Fibroblast of gingiva (primary cell): ENCODE results near the gene DHDDS.
A peak's percentile ranks its signal among the peaks of the same experiment; 100 is the strongest.
"Not testable (repeated sequence)": the region's sequence is repeated elsewhere in the genome, so short reads cannot be mapped to it uniquely, and the experiment has no call there.

Experiments
- DNase-seq: peaks from one replicate; pipeline ENCODE4 v3.0.0-alpha.2; 2011; ENCODE audit warnings: low read depth

DHDDS gene, protein sequence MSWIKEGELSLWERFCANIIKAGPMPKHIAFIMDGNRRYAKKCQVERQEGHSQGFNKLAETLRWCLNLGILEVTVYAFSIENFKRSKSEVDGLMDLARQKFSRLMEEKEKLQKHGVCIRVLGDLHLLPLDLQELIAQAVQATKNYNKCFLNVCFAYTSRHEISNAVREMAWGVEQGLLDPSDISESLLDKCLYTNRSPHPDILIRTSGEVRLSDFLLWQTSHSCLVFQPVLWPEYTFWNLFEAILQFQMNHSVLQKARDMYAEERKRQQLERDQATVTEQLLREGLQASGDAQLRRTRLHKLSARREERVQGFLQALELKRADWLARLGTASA

DNA sequence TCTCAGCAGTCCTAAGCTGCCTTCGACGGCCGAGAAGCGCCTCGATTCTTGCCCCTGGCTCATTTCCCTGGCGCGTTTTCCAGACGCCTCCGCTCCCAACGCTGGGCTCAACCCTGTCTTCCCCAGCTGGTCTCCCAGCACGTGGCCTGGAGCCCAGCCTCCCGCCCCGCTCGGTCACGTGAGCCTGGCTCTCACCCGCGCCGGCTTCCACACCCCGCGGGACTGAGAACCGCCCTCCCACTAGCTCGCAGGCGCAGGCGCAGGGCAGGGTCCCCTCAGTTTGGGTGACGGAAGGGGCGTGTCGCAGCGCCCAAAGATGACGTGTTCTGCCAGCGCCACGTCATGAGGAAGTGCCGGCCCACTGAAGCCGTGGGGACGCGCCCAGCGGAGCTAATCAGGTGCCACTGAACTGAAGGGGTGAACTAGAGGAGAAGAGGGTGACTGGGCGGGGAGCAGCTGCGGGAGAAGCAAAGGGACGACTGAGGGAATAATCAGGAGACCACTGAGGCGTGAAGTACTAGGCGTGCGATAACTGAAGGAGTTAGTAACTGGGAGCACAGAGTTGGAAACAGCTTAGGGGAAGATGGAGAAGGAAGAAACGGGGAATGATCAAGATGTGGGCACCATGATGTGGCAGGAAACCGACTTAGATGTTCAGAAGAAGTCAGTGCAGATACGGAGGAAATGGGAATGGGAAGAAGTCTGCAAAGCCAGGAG, at the start of gene DHDDS:
Gene DHDDS (plus strand): TSS at position 343 of the 717 bp plus-strand sequence. CDS start 625 bp downstream, outside the sequence.
- peak; percentile 98 for DNase-seq

DNA sequence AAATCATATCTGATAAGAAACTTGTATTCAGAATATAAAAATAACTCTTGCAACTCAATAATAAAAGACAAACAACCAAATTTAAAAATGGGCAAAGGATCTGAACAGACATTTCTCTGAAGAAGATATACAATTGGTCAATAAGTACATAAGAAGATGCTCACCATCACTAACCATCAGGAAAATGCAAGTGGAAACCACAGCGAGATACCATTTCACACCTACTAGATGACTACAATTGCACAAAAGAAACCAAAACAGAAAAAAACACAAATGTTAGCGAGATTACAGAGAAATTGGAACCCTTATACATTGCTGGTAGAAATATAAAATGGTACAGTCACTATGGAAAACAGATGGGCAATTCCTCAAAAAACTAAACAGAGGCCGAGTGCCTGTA, 48.0 kb upstream of the DHDDS start:
- no peak for DNase-seq

DNA sequence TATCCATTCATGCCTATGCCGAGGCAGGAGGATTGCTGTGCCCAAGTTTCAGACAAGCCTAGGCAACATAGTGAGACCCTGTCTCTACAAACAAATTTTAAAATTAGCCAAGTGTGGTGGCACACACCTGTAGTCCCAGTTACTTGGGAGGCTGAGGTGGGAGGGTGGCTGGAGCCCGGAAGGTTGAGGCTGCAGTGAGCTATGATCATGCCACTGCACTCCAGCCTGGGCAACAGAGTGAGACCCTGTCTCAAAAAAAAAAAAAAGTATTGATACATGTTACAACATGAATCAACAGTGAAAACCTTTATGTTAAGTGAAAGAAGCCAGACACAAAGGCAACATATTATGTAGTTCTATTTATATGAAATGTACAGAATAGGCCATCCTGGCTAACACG, 47.1 kb upstream of the DHDDS start:
- not testable (repeated sequence) for DNase-seq

DNA sequence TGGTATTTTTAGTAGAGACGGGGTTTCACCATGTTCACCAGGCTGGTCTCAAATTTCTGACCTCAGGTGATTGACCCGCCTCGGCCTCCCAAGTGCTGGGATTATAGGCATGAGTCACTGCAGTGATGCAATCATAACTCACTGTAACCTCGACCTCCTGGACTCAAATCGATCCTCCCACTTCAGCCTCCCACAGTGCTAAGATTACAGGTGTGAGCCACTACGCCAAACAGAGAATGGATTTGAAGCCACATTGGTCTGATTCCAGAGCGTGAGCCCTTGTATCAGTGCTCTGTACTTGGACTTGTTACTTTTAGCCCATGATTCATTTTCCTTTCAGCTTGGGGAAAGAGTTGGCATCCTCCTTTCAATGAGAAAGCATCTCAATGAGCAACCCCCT, 44.7 kb upstream of the DHDDS start:
- no peak for DNase-seq

DNA sequence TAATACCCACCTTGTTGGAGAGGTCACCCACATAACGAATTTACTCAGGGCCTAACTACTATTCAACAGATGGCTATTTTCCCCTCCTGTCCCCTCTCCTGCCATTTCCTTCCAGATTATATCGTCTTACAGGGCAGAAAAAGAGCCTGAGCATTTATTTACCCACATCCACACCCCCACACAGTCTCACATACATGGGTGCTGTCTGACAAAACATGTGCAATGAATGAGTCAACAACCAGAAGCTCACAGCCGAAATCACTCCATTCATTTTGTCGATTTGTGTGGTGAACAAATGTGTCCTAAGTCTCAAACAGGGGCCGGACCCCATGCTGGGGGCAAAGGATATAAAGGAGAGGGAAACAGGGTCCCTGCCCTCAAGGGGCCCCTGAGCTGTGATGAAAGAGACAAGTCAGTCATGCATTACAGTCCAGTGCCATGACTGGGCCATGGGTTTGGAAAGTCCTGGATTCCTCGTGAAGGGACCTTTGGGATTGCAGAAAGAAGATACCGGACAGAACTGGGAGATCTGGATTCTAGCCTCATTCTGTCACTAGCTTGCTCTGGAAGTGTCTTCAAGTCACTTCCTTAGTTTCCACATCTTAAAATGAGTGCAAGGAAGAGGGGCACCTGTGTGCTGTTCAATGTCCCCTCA, 43.2 kb upstream of the DHDDS start:
- no peak for DNase-seq

DNA sequence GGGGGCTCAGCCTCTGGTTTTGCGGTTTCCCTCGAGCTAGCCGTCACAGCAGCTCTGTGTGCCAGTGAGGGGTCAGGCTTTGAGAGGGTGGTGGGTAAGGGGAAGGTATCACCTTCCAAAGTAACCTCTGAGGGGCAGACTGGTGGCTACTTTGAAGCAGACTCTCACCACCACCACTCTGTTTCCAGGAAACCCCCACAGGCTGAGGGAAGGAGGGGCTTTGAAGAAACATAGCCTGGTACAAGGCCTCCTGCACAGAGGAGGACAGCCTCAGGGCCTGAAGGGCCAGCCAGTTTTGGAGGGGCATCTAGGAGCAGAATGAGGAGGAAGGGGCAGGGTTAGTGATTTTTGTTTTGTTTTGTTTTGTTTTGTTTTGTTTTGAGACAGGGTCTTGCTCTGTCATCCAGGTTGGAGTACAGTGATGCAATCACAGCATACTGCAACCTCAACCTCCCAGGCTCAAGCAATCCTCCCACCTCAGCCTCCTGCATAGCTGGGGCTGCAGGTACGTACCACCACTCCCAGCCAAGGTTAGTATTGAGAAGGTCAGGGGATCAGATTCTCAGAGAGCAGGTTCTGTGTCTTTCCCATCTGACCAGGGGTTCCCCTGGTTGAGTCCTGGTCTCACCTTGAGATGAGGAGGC, 42.4 kb upstream of the DHDDS start:
- no peak for DNase-seq

DNA sequence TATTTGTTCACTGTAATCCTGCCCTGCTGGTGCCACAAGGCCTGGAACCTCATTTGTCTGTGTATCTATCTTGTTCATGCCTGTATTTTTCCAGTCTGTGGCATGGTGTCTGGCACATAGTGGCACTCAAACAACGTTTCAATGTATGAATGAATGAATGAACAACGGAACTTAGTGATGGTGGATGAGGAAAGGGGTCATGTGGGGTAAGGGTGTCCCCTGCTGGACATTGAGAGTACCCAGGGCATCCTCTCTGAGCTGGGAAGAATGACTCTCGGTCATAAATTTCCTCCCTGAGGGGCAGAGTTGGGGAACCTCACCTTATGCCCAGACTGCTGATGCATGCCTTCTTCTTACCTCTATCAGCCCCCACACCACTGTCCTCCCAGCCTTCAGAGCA, 40.7 kb upstream of the DHDDS start:
- peak; percentile 36 for DNase-seq

DNA sequence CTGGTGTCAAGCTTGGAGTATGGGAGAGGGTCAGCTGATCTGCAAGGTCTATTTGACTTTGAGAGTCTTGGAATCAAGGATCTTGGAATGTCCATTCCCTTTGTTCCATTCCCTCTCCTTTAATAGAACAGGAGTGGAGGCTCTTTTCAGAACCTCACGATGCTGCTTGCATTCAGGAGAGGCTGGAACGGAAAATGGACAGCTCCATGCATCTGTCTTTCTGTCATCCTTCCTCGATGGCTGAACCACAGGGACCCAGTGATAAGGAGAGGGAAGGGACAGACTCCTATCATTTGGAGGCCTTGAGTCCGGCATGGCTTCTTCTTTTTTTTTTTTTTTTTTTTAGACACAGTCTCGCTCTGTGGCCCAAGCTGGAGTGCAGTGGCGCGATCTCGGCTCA, 36.4 kb upstream of the DHDDS start:
- DNase-seq: no peak

DNA sequence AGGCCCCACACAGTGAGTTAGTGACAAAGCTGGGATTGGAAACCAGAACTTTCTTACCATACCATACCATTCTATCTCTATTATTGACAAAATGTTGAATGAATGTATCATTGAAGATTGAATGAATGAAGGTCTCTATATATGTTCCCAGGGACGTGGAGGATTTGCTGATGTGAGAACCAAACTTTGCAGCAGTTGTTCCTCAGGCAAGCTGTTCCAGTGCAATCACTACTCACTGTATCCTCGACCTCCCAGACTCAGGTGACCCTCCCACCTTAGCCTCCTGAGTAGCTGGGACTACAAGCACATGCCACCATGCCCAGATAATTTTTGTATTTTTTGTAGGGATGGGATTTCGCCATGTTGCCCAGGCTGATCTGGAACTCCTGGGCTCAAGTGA, 33.1 kb upstream of the DHDDS start:
- DNase-seq: no peak

DNA sequence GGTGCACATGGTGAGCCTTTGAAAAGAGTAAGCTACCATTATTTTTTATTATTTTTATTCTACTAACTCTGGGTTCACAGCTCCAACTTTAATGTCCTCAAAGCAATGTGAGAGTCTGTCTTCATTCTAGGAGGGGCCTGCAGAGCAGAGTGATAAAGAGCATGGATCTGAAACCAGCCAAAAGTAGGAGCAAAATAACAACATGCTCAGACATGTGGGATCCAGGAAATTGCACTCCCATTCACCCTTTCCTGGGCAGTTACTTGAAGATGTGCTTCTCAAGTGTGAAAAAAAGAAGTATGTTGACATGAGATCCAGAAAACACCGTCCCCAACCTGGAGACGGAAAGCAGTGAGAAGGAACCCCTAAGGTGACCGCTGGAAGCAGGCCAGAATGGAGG, 30.2 kb upstream of the DHDDS start:
- no peak for DNase-seq

DNA sequence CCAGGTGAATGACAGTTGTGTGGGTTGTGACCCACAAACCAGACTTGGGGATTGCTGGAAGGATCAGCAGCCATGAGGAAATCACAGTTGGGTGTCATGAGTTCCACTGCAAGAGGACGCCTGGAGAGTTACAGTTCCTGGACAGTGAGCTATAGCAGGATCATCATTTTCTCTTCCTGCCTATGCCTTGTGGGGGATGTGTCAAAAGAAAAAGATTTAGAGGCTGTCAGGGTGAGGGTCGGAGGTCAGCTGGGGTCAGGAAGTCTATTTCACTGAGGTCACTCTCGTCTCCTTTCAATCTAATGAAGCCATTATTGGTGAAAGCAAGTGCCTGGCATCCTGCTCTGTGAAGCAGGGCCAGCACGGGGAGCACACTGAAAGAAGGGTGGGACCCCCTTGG, 28.5 kb upstream of the DHDDS start:
- no peak for DNase-seq

DNA sequence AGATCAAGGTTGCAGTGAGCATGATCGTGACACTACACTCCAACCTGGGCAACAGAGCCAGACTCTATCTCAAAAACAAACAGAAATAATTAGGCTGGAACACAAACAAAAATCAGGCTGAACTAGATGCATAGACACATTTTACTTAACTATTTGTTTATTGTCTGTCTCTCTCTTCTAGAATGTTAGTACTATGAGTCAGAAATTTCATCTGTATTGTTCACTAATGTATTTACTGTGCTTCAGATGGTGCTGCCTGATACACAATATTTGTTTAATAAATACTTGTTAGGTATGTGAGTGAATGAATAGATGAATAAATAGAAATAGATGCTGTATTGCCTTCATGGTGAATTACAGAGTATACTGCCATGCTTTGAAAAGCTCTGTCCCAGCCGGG, 27.5 kb upstream of the DHDDS start:
- DNase-seq: no peak

DNA sequence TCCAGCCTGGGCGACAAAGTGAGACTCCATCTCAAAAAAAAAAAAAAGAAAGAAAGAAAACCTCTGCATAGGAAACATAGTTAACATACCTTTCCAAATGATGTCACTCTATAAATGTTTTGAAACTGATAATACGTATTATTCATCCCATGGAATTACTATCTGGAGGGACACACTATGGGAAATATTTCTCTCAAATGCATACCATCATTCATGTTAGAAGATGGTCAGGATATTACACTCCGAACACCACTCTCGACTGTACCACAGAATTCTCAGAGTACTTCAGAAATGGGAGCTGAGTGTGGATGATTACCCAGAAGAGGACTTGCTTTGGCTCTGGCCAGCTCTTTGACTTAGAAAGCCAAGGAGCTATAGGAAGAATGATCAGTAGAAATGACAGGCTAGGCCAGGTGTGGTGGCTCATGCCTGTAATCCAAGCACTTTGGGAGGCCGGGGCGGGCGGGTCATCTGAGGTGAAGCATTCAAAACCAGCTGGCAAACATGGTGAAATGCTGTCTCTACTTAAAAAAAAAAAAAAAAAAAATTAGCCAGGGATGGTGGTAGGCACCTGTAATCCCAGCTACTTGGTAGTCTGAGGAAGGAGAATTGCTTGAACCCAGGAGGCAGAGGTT, 26.7 kb upstream of the DHDDS start:
- DNase-seq: no peak

DNA sequence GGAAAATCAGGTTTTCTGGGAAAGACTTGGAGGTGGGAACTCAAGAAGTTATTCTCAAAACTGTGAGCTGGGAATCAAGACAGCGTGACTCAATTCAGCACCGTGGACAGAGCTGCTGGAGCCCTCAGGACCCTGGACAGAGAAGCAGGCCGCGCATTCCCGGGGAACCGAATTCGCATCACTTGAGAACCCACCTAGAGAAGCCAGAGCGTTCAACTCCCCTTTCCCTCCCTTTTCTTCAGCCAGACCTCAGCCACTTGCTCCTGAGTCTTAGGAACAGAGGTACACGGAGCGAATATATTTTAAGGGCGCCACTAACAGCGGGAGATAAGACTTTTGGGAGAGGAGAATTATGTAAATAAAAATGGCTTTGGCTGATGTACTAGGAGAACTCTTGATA, 23.5 kb upstream of the DHDDS start:
- peak; percentile 51 for DNase-seq

DNA sequence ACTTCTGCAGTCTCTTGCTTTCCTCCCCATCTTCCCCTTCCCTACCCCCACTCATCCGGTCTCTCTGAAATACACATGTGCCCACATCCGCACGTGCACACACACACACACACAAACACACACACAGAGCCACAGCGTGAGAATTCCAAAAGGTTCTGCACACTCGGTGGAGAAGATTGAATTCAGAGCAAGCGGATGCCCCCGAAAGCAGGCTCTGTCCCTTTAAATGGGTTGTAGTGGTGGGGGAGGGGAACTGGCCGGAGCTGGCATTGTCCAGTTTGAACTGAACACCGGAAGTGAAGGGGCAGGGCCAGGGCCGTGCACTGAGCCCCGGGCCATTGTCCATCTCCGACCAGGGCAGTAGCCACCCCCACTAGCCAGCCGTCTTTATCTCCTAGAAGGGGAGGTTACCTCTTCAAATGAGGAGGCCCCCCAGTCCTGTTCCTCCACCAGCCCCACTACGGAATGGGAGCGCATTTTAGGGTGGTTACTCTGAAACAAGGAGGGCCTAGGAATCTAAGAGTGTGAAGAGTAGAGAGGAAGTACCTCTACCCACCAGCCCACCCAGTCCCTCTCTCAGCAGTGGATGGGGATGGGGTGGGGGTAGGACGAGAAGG, 22.8 kb upstream of the DHDDS start:
- DNase-seq: no peak

DNA sequence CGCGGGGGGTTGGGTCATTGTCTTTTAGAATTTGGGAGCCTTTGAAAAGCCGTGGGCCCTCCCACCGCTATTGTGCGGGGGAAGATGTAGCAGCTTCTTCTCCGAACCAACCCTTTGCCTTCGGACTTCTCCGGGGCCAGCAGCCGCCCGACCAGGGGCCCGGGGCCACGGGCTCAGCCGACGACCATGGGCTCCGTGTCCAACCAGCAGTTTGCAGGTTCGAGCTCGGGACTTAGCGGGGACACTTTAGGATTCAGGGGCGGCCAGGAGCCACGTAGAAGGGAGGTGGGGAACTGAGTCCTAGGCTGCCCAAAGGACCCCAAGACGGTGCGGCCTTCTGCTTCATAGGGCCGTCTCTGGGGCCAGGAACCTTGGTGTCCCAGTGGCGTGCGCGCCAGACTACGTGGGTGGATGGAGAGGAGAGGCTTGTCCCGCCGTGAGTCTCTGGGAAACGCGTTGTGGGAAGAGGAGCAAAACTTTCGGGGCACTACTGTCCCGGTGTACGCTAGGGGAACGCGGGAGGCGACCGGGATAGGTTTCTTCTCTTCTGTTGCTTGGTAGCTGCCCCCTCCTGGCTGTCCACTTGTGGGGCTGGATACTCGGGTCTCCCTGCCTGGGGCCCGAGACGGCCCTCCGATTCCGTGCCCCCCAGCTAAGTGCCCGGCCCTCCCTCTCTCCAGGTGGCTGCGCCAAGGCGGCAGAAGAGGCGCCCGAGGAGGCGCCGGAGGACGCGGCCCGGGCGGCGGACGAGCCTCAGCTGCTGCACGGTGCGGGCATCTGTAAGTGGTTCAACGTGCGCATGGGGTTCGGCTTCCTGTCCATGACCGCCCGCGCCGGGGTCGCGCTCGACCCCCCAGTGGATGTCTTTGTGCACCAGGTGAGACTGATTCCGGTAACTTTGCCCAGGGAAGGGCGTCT, 21.2 kb upstream of the DHDDS start, which contains the start of gene LIN28A:
Gene LIN28A (plus strand): TSS at position 112 of the 918 bp plus-strand sequence. CDS start 75 bp downstream, at position 187.
- no peak for DNase-seq

DNA sequence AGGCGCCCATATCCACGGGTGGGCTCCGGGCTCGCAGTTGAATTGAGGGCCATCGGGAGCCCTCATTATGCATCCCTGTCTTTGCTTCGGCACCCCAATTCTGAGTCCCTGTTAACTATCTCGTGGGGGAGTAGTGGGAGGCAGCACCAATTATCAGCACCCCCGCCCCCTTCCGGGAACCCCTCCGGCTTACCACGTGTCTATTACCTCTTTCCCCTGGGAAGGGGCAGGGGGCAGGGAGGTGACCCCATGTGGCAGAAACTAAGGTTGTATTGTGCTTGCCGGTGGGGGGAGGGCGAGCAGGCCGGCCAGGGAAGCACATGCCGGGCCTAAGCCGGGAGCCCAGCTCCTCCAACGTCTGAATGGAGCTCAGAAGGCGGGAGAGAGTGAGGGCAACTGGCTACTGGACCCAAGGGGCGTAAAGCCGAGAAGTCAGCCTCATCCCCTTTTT, 20.5 kb upstream of the DHDDS start:
- DNase-seq: no peak

DNA sequence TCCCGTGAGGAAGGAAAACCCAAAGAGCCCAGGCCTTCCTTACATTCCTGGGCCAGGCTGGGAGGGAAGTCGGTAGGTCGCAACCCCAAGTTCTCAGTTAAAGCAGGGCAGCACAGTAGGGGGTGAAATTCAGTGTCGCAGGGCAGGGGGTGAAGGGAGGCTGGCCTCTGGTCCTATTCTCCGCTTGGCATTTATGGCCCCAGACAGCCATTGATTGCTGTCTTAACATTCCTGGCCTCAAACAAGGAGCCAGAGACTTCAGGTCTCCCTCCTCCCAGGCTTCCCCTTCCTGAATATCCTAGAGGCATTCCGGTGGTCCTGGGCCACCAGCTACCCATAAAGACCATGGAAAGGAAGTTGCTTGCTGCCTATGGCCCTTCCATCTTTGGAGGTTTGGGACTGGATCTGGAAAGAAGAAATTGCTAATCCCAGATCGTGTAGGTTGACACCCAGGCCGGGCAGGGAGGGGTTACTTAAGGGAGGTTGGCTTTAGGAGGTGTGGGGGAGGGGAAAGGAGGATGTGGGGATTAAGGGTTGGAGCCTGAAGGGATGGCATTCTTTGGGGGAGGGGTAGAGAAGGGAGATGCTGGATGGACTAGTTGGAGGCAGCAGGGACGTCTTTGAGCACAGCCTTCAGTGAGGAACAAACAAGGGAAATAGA, 19.8 kb upstream of the DHDDS start:
- no peak for DNase-seq

DNA sequence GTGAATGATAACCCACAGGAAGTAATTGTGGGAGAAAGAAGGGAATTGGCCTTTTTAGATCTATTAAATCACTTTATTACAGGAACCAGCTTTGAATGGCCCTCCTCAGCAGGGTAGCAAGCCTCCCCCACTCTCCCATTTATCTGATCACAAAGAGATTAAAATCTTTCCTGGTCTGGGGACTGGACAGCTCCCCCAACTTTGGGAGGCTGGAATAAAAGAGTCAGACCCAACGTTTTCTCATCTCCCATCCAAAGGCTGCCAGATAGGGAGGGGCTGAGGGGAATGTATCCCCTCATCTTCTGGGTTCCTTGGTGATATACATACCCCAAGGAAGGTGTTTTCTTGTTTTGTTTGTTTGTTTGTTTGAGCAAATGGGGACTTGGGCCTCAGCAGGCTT, 19.1 kb upstream of the DHDDS start:
- DNase-seq: no peak
